Gastrocnemius medialis (tissue), 4 donors: ENCODE data around the gene LRRC28.

Experiments used
- POLR2A ChIP-seq, 2 donors: fragments of 450-650 bp; IDR thresholded peaks; one replicate each; pipeline ENCODE4 v1.6.1; 2017; ENCODE audit warnings: antibody characterized with exemption in 2 of 2, mild to moderate bottlenecking in 2 of 2, moderate library complexity in 2 of 2
- TF ChIP-seq, protein P1 (sequence below), 5 experiments: fragments of 450-650 bp in 3 of 5; fragments of 200-600 bp in 2 of 5; sonication (generic) in 2 of 5; IDR thresholded peaks in 4 of 5; conservative IDR thresholded peaks in 1 of 5; 1 replicate in 4 of 5; 2 replicates in 1 of 5; pipeline ENCODE4 v1.5.1; 2016 to 2019; ENCODE audit warnings: antibody characterized with exemption in 5 of 5, mild to moderate bottlenecking in 3 of 5, moderate library complexity in 3 of 5

DNA sequence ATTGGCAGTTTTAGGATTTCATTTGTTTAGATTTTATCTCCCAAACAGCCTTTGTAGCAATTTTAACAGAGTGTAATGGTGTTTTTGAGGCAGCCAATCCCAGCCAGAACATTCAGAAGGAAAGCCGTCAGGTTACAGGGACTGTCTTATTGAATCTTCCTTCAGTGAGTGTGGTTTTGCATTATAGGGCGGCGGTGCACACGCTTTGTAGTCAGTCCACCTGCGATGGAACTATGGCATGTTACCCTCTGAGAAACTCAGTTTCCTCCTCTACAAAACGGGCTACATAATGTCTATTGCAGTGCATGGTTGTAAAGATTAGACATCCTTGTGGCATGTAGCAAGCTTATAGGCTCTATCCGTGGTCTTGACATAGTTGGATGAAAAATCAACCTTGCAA, 1.0 kb downstream of the LRRC28 start:
- TF ChIP-seq POLR2A (IDR thresholded peaks at IDR 0.05), result no peak
- TF ChIP-seq, protein P1, sequence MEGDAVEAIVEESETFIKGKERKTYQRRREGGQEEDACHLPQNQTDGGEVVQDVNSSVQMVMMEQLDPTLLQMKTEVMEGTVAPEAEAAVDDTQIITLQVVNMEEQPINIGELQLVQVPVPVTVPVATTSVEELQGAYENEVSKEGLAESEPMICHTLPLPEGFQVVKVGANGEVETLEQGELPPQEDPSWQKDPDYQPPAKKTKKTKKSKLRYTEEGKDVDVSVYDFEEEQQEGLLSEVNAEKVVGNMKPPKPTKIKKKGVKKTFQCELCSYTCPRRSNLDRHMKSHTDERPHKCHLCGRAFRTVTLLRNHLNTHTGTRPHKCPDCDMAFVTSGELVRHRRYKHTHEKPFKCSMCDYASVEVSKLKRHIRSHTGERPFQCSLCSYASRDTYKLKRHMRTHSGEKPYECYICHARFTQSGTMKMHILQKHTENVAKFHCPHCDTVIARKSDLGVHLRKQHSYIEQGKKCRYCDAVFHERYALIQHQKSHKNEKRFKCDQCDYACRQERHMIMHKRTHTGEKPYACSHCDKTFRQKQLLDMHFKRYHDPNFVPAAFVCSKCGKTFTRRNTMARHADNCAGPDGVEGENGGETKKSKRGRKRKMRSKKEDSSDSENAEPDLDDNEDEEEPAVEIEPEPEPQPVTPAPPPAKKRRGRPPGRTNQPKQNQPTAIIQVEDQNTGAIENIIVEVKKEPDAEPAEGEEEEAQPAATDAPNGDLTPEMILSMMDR (IDR thresholded peaks at IDR 0.05 in 4 of 5, conservative IDR thresholded peaks at IDR 0.05 in 1 of 5), result no peak
